ENCODE data around the gene HEYL.

DNA sequence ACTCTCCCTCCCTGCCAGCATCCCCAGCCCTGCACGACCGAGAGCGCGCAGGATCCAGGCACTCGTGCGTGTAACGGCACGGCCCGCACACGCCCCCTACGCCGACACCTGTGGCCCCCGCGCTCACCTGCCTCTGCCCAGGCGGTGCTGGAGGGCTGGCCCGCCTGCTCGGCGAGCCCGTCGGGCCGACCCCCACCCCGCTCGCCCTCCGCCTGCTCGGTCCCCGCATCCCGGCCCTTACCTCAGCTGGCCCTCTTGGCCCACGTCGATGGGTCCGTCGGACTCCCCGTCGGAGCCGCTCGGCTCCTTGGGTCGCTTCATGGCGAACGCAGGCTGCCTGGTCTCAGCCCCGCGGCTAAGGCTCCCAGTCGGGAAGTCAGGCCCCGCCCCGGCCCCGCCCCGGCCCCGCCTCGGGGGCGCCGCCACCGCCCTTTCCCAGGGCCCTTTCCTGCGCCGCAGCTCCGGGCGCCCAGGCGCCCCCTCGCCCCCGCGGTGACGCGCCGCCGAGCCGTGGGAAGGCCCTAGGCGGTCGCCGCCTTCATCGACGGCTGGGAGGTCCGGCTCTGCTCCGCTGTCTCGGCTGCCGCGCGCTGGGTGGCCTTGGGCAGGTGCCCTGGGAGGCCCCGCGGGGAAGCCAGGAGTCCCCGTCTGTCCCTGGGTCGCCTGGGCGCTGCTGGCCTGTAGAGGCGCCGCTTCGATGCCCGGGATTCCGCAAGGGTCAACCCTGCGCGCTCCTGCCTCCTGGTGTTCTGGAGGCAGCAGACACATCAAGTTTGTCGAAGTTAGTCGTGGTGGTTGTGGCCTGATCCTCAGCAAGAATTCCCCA lies at the start of gene HEYL:
- TF ChIP-seq CTCF (IDR thresholded peaks at IDR 0.05) (no peak), POLR2A (IDR thresholded peaks at IDR 0.05) (no peak)
